G401 (cell line): ENCODE measurements around the gene NCOA7. TPM values are rescaled to one million over a fixed set of nuclear protein-coding genes. Genes with fewer than 3 reads are reported as not detected.
"Not testable (repeated sequence)": the region's sequence is repeated elsewhere in the genome, so short reads cannot be mapped to it uniquely, and the experiment has no call there.

ENCODE experiments used
- DNase-seq: peaks from one replicate; pipeline ENCODE4 v3.0.0-alpha.2; 2015; ENCODE audit warnings: low spot score
- in situ Hi-C: cut with HindIII; loops from 2 replicates; pipeline ENCODE4 v1.10.0; 2016; ENCODE audit warnings: low sequenced_read_pairs, mixed read lengths
- total RNA-seq: library from RNA; depleted of rRNA; stranded (reverse); fragments of >200 nt; shearing (Covaris generic); gene quantifications from 2 replicates; pipeline ENCODE4 v1.2.3, GENCODE V29; 2014

Gene NCOA7
- total RNA-seq, 1 experiment from 2014 or later = 6.3 TPM

GRCh38 chr6:125924169-125924568 lies 133.4 kb downstream of the NCOA7 start:
- DNase-seq = no peak
- in situ Hi-C loops = no loop called here

DNA sequence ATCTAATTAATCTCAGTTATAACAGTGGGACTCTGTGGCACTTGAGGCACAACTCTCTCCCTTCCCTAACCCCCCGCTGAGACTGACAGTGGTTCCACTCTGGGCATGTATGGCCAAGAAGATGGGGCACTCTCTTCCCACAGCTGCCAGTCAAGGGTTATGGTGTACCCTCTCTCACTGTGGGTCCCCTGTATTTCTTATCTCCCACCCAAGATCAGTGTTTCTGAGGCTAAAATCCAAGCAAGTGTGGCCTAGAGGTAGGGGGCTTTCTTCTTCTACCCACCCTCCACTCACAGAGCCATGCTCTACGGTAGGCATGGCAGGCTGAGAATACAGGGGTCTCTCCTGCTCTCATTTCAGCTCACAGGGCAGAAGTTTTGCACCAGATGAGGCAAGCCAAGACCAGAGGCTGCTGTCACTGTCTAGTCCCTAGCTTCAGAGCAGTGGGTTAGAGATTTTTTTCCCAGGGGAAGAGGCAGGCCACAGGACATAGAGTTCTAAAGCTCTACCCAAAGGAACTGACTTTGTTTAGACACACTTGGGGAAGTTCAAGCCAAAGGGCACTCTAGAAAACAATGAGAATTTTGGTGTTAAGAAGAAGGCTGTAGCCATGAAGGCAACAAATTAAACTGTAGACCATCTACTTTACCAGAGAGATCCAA lies 134.1 kb downstream of the NCOA7 start:
- DNase-seq = no peak
- in situ Hi-C loops = no loop called here

DNA sequence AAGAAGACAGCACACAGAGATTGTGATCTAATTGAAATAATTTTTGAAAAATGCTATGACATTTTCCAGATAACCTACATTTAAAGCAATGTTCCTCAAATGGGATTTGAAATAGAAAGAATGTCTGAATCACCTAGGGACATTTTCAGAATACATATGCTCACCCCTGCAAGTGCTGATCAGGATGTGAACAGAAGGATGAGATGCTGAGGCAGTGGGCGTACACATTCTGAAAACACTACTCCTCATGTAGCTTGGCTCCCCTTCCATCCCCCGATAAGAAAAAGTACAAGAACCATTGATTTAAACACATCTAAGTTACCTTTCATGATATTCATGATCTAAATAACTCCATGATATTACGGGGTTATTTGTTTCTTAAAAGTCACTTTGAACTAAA lies 136.0 kb downstream of the NCOA7 start:
- no peak for DNase-seq
- in situ Hi-C loops = no loop called here

- in situ Hi-C loops = no loop called here
- DNase-seq = no peak
These were observed 137.0 kb downstream of the NCOA7 start for GRCh38 chr6:125927761-125928160.

DNA sequence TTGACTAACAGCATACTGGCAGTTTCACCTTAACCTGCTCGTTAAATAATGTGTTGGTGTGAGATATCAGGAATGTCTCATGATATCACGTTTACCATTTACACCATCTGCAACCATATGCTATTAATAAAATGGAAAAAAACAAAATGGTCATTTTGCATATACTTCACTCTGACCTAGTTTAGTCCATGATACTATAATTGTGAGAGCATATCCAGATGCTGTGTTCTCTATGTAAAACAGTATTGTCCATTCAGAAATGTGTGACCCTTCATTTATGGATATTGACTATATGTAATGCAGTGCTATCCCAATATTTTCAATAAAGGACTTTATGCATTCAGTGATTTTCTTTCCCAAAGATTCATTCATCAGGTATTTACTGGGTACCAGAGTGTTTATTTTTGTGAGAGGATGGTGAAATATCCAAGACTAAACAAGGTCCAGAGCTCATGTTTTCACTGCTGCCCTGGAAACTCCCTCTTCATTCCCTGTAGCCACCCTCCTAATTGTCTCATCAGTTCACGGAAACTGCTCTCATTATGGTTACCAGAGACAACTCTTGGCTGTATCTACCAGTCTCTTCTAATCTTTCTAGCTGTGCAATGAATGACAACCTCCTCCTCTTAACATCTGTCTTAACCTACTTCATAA lies 140.1 kb downstream of the NCOA7 start:
- no peak for DNase-seq
- in situ Hi-C loops = no loop called here

DNA sequence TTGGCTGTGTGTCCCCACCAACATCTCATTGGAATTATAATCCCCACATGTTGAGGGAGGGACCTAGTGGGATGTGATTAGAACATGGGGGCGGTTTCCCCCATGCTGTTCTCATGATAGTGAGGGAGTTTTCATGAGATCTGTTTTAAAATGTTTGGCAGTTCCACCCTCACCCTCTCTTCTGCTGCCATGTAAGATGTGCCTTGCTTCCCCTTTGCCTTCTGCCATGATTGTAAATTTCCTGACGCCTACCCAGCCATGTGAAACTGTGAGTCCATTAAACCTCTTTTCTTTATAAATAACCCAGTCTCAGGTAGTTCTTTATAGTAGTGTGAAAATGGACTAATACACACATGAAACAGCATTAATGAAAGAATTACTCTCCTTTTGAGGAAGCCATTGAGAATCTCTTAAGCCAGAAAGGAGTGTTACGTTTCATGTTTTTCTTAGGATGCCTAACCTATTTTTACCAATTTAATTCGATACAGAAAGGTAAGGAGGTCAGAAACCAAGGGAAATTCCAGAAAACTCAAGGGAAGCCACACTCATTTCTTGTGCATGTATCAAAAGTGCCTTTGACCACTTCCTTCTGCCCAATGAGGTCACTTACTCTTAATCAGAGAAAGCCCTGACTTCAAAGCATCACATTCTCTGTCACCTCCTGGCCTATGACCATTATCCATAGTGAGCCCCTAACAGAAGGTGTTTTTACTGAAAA lies 141.1 kb downstream of the NCOA7 start:
- no peak for DNase-seq
- in situ Hi-C loops = no loop called here

- in situ Hi-C loops = no loop called here
These were observed 141.7 kb downstream of the NCOA7 start for GRCh38 chr6:125932451-125932795.

DNA sequence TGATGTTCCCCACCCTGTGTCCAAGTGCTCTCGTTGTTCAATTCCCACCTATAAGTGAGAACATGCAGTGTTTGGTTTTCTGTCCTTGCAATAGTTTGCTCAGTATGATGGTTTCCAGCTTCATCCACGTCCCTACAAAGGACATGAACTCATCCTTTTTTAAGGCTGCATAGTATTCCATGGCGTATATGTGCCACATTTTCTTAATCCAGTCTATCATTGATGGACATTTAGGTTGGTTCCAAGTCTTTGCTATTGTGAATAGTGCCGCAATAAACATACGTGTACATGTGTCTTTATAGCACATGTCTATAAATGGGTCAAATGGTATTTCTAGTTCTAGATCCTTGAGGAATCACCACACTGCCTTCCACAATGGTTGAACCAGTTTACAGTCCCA lies 144.8 kb downstream of the NCOA7 start:
- in situ Hi-C loops, DNase-seq: not testable (repeated sequence)

More at GRCh38 chr6:125932451-125932795, 141.7 kb downstream of the NCOA7 start:
- DNase-seq = no peak

GRCh38 chr6:125939026-125939425 lies 148.3 kb downstream of the NCOA7 start:
- DNase-seq = no peak
- in situ Hi-C loops = no loop called here

- in situ Hi-C loops = no loop called here
These were observed 149.0 kb downstream of the NCOA7 start for GRCh38 chr6:125939791-125940190.

GRCh38 chr6:125940247-125941041 lies 149.7 kb downstream of the NCOA7 start:
- in situ Hi-C loops = no loop called here
- DNase-seq = no peak

More at GRCh38 chr6:125939791-125940190, 149.0 kb downstream of the NCOA7 start:
- no peak for DNase-seq

- no peak for DNase-seq
- in situ Hi-C loops = no loop called here
These were observed 152.1 kb downstream of the NCOA7 start for GRCh38 chr6:125942672-125943527.

DNA sequence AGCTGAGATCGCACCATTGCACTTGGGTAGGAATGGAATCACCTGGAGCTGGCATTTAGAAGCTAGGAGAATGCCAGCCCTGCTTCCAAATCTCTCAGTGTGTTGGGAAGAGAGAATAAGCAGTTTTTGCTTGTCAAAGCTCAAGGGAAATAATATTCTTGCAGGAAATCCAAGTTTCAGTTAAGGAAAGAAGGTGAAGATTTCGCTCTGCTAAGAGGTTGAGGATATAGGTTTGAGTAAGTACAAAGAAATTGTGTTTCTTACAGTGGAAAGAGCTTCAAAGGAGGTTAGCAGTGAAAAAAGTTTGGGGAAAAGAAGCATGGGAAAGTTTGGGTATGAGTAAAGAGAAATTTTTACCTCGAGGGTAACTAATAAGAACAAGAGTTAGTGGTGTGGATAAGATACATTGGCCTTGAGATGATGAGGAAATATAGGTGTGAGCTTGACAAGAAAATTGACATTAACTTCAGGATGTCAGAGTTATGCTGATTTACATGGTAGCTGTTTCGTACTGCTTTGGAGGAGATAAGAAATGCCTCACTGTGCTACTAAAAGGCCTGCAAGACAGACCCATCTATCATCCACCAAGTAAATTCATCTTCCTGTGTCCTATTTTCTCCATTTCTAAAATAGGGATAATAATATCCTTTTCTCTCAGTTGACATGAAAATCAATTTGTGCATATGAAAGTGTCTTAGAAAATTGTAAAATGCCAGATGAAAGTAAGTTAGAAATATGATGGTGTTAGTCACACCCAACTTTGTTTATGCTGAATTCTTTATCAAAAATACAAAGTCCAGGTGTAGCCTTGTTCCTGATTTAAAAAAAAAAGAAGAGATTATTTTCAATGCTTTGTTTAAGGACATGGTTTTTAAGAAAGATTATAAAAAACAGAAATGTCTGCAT lies 153.0 kb downstream of the NCOA7 start:
- in situ Hi-C loops = no loop called here
- DNase-seq = no peak

GRCh38 chr6:125944434-125944816 lies 153.7 kb downstream of the NCOA7 start:
- in situ Hi-C loops = no loop called here
- DNase-seq = no peak

DNA sequence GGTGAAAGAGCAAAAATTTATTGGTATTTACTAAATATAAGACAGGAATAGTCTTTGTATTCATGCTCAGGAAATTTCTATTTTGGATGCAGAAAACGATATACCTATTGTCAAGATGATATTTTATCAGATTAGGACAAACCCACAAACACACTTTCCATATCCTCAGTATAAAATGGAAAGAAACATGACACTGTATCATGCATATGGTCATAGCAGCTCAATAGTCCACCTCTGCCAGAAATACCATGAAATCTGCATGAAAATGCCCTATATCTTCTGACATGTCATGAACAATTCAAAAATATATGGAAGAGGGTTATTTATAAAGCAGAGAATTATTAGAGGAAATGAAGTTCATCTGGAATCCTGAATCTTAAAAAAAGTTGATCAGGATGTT lies 154.1 kb downstream of the NCOA7 start:
- in situ Hi-C loops = no loop called here
- no peak for DNase-seq

- no peak for DNase-seq
- in situ Hi-C loops = no loop called here
These were observed 154.8 kb downstream of the NCOA7 start for GRCh38 chr6:125945378-125946141.

GRCh38 chr6:125947615-125948014 lies 156.9 kb downstream of the NCOA7 start:
- no peak for DNase-seq
- in situ Hi-C loops = no loop called here
